Frontal cortex (tissue), 4 donors: ENCODE results near the gene ILF3. TPM values are rescaled to one million over a fixed set of nuclear protein-coding genes. Genes with fewer than 3 reads are reported as not detected.

ENCODE experiments used
- DNase-seq, 2 donors: peaks; one replicate each; pipeline ENCODE4 v3.0.0; 2012; ENCODE audit warnings: low spot score in 2 of 2
- FAIRE-seq: peaks from 2 replicates; lab custom pipeline; 2012; peaks lifted over from hg19 to GRCh38; lab: Jason Lieb, UNC
- total RNA-seq: library from RNA; depleted of rRNA; stranded (reverse); fragments of >200 nt; gene quantifications from one replicate; pipeline ENCODE4 v1.2.3, GENCODE V29; 2014
- donor health status: control.
- donor health status: control.
- donor health status: control.

The ILF3 gene
- total RNA-seq, 1 donor from 2014 or later, result 132 TPM

DNA sequence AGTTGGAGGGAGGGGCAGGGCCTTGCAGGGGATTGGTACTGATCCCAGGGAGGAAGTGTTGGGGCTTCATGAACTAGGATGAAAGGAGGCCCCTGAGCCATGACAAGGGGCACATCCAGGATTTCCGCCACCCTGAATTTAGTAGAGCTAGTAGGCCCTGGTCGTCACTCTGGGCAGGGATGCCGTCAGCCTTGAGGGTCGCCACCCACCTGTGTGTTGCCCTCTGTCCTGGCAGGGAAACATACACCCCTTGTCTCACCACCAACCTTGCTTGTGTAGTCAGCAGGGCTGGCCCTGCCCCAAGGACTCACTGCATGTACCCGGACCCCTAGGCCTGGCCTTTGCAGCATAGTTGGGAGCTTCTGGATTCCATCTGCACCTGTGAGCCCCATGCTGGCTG, 37.7 kb downstream of the ILF3 start:
- FAIRE-seq (no peak), DNase-seq (no peak)

DNA sequence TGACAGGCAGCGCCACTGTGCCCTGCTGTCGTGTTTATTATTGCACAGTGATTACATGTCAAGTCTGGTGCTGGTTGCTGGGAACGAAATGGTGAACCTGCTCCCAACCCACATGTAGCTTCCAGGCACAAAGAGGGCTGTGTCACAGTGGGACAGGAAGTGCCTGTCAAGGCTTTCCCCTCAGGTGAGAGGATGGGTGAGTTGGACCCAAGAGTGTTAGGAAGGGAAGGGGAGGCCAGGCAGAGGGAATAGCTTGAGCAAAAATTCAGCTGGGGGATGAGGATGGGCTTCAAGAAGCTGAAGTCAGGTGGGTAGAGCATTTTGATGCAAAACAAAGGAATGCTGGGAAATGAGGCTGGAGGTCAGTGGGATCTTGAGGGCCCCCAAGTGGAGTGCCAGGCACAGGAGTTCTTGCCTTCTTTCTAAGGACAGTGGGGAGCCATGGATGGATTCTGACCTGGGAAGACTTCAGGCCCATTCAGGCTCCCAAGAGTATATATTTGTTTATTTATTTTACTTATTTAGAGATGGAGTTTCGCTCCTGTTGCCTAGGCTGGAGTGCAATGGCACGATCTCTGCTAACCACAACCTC, 38.6 kb downstream of the ILF3 start:
- FAIRE-seq (no peak), DNase-seq (no peak)

DNA sequence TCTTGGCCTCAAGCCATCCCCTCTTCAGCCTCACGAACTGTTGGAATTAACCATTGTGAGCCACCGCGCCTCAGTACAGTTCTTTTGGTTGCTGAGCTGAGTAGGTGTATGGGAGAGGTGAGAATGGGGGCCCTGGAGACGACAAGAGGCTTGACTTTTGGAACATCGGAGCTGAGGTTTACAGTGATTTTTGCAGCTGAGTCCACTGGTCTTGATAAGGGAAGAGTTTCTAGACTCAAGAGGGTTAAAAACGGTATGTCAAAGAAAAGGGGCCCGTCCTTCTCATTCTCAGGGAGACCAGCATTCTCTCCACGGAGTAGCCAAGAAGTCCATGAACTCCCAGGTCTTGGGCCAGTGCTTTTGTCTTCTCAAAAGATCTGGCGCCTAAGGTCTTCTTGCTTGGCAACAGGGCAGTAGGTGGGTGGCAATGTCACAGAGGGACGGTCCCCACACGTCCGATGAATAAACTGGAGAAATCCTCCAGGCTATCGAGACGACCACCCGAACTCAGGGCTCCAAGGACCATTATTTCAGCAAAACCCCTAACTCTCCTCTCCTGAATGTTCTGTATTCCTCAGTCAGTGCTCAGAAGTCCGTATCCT, 40.7 kb downstream of the ILF3 start:
- DNase-seq (no peak), FAIRE-seq (no peak)

DNA sequence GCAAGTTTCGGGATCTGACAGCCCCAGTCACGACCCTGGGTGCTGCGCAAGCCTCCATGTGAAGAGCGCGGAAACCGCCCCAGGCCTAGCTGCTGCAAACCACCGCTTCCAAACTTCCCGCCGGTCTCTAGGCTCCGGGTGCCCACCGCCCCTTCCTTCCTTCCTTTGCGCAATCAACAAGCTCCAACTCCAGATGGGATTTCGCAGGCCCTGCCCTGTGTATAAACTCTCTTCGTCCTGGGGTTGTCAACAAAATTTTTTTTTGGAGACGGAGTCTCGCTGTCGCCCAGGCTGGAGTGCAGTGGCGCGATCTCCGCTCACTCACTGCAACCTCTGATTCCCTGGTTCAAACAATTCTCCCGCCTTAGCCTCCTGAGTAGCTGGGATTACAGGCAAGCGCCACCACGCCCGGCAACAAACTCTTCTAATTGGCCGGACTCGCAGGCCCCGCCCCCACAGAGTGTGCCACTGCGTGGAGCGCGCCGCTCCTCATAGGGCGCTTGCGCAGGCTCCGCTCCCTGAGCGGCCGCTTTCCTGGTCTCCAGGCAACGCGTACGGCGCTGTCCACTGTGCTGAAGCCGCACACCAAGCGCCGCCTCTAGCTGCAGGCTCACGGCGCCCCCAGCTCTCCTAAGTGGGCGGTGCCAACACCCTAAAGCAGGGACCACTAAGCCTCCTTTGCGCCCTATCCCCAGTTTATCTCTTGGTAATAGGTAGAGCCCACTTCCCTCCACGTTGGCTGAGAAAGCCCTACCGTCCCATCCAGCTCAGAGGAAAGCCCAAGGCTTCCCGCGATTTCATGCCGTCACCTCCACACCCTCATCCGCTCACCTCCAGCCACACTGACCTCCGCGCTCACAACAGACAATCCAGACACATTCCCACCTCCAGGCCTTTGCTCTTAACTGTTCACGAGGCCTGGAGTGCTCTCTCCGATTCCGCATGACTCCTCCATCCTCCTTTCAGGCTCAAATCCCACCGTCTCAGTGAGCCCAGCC, 41.6 kb downstream of the ILF3 start:
- FAIRE-seq (no peak), DNase-seq (peak; percentile 86 to 98)

DNA sequence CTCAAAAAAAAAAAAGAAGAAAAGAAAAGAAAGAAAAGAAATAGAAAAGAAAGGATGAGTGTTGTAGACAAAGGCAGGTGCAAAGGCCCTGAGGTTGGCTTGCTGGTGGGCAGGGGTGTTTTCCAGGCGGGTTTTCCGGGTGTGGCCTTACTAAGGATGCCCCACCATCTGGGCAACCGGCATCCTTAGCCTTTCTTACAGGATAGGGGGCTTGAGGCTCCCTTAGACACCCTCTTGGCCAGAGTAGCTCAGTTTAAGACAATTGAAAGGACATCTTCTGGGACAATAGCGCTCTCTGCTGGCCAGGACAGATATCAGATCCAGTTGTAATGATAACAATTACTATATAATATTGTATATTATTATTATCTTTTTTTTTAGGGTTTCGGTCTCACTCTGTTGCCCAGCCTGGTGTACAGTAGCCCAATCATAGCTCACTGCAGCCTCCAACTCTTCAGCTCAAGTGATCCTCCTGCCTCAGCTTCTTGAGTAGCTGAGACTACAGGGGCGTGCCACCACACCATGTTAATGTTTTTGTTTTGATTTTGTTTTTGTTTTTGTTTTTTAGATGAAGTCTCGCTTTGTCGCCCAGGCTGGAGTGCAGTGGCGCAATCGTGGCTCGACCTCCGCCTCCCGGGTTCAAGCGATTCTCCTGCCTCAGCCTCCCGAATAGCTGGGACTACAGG, 45.6 kb downstream of the ILF3 start:
- FAIRE-seq (no peak), DNase-seq (no peak)

DNA sequence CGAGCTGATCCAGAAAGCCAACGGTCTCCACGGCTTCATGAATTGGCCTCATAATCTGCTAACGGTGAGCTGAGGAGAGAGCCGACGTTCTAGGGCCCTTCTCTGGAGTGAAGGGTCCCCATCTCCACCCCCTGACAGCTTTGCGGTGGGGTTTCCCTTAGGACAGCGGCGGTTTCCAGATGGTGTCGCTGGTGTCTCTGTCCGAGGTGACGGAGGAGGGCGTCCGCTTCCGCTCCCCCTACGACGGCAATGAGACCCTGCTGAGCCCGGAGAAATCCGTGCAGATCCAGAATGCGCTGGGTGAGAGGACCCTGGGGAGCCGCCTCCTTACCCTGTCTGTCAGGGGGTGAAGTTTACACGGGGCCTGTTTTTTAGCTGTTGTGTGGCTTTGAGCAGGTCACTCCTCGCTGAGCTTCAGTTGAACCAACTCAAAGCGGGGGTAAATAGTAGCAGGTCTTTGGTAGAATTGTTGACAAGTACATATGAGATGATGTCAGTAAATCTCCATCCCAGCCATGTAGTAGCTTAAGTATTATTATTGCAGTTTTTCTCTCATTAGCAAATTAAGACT, 47.9 kb downstream of the ILF3 start:
- FAIRE-seq (no peak), DNase-seq (no peak)

DNA sequence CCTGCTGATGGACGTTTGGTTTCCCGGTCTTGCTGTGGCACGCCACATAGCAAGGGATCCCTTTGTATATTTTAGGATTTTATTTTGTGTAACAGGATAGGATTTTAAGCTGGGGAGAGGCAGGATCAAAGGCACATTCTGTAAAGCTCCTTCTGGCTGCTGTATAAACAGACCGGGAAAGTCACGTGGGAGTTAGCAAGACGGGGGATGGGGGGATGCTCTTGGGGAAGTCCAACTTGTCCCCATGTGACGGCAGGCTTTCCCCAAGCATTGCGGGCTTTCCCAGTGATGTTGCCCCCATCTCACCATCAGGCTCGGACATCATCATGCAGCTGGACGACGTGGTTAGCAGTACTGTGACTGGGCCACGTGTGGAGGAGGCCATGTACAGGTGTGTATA, 52.8 kb downstream of the ILF3 start:
- DNase-seq (no peak), FAIRE-seq (no peak)

DNA sequence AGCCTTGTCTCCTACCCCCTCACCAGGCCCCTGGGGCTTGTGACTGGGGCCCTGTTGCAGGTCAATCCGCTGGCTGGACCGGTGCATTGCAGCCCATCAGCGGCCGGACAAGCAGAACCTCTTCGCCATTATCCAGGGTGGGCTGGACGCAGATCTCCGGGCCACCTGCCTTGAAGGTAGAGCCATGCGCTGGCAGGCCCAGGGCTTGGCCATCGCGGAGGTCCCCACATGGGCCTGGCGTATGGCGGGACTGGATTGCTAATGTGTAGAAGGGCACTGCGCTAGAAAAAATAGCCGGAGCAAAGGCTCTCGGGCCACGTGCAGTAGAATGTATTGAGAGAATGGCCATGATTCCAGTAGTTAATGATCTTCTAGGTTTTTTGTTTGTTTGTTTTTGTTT, 53.3 kb downstream of the ILF3 start:
- DNase-seq (no peak), FAIRE-seq (no peak)

DNA sequence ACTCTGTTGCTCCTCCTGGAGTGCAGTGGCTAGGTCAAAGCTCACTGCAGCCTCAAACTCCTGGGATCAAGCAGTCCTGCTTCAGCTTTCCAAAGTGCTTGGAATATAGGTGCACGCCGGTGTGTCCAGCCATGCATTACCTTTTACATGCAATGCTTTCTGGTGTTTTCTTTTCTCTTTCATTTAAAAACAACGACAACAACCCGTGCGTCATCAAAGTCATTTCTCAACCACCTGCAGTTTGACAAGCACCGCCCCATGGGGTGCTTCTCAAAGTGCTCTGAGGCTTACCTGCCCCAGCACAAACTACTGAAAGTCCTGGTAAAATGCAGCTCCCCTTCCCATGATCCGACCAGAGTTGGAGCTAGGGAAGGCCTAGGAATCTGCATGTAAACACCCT, 54.1 kb downstream of the ILF3 start:
- no peak for FAIRE-seq
- DNase-seq, result no peak

DNA sequence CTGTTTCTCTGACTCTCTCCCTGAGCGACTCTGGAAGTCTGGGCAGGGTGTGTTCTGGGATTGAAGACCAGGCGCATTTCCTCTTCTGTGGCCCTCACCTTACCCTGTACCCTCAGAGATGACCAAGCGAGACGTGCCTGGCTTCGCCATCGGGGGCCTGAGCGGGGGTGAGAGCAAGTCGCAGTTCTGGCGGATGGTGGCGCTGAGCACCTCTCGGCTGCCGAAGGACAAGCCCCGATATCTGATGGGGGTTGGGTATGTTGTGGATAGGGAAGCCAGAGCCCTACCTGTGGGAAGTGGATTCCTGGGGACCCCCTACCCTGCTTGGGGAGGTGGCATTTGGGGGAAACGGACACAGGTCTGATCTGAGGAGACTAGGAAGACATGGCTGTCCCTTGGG, 57.9 kb downstream of the ILF3 start:
- FAIRE-seq, result no peak
- DNase-seq, result no peak

DNA sequence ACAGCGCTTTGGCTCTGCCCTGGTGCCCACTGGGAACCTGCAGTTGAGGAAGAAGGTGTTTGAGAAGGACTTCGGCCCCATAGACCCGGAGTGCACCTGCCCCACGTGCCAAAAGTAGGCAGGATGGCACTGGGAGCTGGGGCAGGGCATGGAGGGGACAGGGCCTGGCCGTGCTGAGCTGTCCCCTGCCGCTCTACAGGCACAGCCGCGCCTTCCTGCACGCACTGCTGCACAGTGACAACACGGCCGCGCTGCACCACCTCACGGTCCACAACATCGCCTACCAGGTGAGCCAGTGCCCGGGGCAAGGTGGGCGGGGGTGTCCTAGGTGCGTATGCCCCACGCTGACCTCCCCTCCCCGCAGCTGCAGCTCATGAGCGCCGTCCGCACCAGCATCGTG, 58.6 kb downstream of the ILF3 start:
- FAIRE-seq (no peak), DNase-seq (no peak)

DNA sequence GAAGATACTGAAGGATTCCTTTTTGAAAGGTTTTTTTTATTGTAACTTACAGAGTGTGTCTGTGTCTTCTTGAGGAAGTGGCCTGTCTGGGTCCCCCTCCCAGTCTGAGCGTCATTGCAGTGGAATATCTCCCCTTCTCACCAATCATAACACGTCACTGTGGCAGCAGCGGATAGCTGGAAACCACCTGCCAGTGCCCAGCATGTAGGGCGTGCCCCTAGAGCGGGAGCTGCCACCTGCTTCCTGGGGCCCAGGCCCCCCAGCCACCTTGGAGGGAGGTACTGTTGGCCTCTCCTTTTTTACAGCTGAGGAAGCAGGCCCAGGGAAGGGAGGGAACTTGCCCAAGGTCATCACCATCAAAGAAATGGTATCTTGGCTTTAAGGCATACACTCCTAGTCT, 59.2 kb downstream of the ILF3 start:
- no peak for FAIRE-seq

DNA sequence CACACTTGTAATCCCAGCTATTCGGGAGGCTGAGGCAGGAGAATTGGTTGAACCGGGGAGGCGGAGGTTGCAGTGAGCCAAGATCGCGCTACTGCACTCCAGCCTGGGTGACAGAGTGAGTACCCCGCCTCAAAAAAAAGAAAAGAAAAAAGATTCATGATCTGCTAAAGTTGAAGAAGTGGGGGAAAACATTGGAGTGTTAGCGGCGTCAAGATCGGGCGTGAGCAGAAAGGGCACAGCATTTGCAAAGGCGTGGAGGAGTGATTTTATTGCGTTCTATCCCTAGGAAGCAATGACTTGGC, 62.9 kb downstream of the ILF3 start:
- DNase-seq, result no peak
- no peak for FAIRE-seq

More for the DNA sequence above, 59.2 kb downstream of the ILF3 start:
- DNase-seq, result no peak

DNA sequence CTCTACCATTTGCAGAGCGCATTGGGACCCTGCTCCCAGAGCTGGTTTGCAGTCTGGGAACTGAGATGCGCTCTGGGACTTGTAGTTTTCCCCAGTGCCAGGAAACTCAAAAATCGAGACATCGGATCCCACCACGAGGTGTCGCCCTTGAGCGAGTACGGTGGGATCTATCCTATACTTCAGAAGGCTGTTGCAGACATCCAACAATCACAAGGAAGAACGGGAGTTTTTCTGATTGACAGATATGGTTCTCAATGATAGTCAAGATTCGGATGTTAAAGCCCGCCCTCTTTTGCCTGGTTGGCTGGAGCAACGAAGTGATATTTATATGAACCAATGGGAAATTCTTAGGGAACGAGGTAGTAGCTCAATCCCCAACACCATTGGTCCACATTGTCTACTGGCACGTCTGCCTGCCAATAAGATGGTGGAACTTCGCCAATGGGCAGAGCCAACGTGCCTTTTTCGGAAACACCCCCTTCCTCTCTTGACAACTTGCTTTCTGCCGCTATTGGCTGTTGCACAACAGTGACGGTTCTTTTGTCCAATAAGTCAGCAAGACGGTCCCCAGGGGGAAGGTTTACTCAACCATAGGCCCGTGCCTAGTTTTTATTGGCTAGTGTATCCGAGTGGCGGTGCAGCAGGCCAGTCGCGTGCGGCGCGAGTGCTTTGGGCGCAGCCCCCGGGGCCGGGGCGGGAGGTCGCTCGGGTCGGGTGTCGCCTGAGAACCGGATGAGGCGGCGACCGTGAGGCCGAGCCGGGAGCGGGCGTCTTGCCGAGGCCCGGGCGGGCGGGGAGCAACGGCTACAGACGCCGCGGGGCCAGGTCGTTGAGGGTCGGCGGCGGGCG, 63.4 kb downstream of the ILF3 start, which contains the start of gene DNM2:
Gene DNM2 (plus strand): TSS at position 724 of the 849 bp plus-strand sequence. CDS start 164 bp downstream, outside the sequence.
- DNase-seq (peak; percentile 95 to 96), FAIRE-seq (peak; percentile 99)

DNA sequence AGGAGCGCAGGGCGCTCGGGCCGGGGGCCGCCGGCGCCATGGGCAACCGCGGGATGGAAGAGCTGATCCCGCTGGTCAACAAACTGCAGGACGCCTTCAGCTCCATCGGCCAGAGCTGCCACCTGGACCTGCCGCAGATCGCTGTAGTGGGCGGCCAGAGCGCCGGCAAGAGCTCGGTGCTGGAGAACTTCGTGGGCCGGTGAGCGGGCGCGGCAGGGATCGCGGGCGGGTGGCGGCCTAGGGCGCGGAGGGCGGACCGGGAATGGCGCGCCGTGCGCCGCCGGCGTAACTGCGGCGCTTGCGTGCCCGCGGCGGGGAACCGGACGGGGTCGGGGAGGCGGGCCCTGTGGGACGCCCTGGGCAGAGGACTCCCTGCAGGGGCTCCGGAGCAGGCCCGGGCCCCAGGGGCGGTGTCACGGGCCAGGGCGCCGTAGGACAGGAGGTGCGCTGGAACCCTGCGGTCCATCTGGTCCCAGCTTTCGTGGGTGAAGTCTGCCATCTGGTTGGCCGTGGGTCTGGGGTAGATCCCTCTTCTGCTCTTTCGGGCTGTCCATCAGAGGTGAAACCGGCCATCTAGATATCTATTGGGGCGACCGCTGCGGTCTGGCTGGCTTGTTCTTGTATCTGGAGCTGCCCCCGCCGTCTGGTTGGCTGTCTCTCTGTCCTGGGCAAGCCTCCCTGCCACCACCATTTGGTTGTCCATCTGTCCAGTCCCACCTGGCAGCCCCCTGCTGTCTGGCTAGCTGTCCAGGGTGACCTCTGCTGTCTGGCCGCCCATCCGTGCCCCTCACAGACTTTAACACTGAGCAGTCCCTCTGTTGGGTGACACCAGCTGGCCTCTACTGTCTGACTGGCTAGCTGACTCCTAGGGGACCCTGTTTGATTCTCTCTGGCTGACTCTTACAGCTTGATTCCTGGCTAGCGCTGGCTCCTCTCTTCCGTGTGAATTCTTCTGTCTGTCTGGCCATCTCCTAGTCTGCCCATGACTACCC, 64.4 kb downstream of the ILF3 start:
- peak in 1 of 2 donors; percentile 49 for DNase-seq
- no peak for FAIRE-seq

DNA sequence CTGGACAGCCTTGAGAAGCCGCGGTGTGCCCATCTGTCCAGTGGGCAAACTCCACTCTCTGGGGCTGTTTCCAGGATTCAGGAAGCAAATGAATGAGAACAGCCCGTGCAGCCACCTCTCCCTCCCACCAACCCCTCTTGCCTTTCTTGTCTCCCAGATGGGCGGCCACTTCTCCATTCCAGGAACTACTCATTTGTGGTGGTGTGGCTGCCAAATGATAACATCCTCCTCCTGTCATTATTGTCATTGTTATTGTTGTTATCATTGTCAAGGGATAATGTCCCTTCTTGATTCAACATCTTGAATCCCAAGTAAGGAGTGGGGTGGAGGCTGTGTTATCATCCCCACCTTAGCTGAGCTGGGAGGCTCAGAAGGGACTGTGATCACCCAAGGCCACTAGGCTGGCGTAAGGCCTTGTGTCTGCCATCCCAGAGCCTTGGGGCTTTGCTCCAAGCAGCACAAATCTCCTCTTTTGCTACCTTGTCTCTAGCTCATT, 65.4 kb downstream of the ILF3 start:
- FAIRE-seq (no peak), DNase-seq (no peak)

DNA sequence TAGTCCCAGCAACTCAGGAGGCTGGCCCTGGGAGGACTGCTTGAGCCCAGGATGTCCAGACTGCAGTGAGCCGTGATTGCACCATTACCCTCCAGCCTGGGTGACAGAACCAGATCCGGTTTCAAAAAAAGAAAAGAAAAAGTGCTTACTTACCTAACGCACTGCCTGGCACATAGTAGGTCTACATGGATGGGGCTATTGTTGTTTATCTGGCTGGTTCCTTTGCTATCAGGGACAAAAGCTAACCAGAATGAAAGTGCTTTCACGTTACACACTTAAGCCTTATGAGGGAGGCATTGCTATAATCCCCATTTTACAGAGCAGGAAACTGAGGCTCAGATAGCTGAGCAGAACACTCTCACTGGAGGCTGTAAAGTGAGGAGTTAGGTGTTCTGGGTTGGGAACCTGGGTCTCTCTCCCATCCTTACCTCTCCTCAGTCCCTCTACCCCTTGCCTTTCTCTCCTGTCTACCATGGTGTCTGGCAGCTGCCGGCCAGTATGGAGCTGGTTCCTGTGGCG, 66.5 kb downstream of the ILF3 start:
- no peak for DNase-seq
- no peak for FAIRE-seq

DNA sequence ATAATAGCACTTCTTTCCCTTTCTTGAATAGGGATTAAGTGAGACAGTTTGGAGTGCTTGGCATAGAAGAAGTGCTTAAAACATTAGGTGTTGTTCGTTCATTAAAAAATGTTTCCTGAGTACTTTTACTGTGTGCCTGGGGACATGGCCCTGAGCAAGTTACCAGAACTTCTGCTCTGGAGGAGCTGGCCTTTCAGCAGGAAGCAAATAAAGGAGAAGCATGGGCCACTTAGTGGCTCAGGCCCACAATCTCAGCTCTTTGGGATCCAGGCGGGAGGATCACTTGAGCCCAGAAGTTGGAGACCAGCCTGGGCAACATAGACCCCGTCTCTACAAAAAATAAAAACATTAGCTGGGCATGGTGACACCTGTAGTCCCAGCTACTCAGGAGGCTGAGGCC, 69.4 kb downstream of the ILF3 start:
- FAIRE-seq, result no peak
- no peak for DNase-seq
